ENCODE data around the gene ZNF740.

- peak; percentile 27; the same call in 1 of the 2 replicates for TF ChIP-seq CTCF (IDR thresholded peaks at IDR 0.05; ENCODE audit: low read length)
- no peak for TF ChIP-seq EZH2 (IDR thresholded peaks at IDR 0.05; ENCODE audit: borderline replicate concordance, low read length)
Measured at GRCh38 chr12:53174881-53175491, 5.5 kb upstream of the ZNF740 start.
